Measurements from ENCODE around the gene LCE3D.

DNA sequence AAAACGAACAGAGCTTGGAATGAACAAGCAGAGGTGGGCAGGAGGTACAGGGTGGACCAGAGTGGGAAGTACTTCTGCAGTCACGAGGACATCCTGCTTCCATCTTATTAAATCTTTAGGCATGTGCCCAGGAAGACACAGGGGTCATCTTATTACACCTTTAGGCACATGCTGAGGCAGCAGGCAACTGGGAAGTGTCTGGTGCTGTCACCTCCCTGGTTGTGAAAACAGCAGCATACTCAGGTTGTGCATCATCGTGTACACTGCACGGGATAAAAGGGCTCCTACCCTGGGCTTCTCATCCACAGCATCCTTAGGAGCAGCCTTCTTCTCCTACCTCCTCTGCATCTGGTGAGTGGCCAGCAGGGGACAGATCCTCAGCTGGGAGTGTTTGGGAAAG lies 19.6 kb upstream of the LCE3D start, which contains the start of gene LCE3C:
- no peak for TF ChIP-seq CTCF (optimal IDR thresholded peaks at IDR 0.05 in 1 of 3, IDR thresholded peaks at IDR 0.05 in 1 of 3, conservative IDR thresholded peaks at IDR 0.05 in 1 of 3; ENCODE audit: extremely low read depth in 1 of 3, insufficient read depth in 2 of 3, low read length in 3 of 3)
- TF ChIP-seq EZH2 (IDR thresholded peaks at IDR 0.05; ENCODE audit: low read length): no peak

Measured in keratinocyte (primary cell).